ENCODE results near the gene GRK2. TPM values are rescaled to one million over a fixed set of nuclear protein-coding genes. Genes with fewer than 3 reads are reported as not detected.
A peak's percentile ranks its signal among the peaks of the same experiment; 100 is the strongest.

GRK2 gene
- total and polyA plus RNA-seq, 10 donors, result 119 to 301 (median 261) TPM

DNA sequence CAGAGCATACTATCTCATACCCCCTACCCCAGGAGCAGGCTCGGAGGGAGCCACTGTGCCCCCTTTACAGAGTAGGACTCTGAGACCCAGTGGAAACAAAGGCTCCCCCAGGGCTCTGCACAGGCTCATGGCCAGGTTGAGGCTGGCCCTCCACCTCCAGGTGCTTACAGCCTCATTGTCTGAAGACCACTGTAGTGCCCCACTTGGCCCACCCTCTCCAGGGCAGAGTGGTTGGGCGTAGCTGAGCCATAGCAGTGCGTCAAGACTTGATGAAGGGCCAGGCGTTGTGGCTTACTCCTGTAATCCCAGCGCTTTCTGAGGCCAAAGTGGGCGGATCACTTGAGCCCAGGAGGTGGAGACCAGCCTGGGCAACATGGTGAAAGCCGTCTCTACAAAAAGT, 24.5 kb downstream of the GRK2 start:
- H3K9me3 ChIP-seq, result peaks cover 2 to 11% (median 8%) of the 10 kb centered on the region in 8 donors
- H3K27me3 ChIP-seq (replicated peaks in 1 of 7), result no peaks in the 10 kb centered on the region
- intact Hi-C loops (cut with DNase I; ENCODE audit: low total_unique reads), result no loop called here
- peak overlapping the region in 3 of 8 donors; percentile 76 to 85 (median 81) for H3K4me3 ChIP-seq
- WGBS, 5 donors, result 76 to 90% (median 83%) methylated on average over 5 to 7 of the region's 7 CpGs
- H3K27ac ChIP-seq, result peak overlapping the region in 6 of 8 donors; percentile 13 to 100 (median 96)
- DNase-seq, result peak; percentile 77
- peaks cover 0 to 77% (median 47%) of the 10 kb centered on the region in 6 donors for H3K36me3 ChIP-seq
- TF ChIP-seq, protein P1, sequence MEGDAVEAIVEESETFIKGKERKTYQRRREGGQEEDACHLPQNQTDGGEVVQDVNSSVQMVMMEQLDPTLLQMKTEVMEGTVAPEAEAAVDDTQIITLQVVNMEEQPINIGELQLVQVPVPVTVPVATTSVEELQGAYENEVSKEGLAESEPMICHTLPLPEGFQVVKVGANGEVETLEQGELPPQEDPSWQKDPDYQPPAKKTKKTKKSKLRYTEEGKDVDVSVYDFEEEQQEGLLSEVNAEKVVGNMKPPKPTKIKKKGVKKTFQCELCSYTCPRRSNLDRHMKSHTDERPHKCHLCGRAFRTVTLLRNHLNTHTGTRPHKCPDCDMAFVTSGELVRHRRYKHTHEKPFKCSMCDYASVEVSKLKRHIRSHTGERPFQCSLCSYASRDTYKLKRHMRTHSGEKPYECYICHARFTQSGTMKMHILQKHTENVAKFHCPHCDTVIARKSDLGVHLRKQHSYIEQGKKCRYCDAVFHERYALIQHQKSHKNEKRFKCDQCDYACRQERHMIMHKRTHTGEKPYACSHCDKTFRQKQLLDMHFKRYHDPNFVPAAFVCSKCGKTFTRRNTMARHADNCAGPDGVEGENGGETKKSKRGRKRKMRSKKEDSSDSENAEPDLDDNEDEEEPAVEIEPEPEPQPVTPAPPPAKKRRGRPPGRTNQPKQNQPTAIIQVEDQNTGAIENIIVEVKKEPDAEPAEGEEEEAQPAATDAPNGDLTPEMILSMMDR (IDR thresholded peaks at IDR 0.05 in 8 of 11, conservative IDR thresholded peaks at IDR 0.05 in 3 of 11), result no peak
- no peak for TF ChIP-seq POLR2AphosphoS5 (IDR thresholded peaks at IDR 0.05)
- TF ChIP-seq POLR2A (IDR thresholded peaks at IDR 0.05), result no peak
- peaks cover 42 to 83% (median 75%) of the 10 kb centered on the region in 6 donors for H3K4me1 ChIP-seq

DNA sequence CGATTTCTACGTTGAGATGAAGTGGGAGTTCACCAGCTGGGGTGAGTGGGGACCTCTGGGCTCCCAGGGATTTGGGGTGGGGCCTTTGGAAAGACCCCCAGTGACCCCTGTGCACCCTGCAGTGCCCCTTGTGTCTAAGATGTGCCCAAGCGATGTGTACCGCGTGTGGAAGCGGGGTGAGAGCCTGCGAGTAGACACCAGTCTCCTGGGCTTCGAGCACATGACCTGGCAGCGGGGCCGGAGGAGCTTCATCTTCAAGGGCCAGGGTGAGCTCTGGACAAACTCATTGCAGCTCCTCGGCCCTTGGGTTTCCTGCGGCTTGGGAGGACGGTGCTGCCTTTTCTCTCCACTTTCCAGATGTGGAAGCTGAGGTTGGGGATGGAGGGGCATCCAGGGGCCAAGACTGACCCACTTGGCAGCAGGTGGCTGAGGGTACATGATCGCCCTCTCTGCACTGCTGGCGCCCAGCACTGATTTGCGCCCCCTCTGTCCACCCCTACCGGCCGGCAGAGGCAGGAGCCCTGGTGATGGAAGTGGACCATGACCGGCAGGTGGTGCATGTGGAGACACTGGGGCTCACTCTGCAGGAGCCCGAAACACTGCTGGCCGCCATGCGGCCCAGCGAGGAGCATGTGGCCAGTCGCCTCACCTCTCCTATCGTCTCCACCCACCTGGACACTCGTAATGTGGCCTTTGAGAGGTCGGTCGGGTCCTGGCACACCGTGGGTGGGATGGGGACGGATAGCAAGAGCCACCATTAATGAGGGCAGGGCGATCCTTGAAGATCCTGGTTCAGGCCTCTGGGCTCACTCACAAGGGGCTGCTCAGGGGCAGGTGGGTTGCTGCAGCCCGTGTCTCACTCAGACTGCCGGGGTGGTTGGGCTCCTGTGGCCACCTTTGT, 25.5 kb downstream of the GRK2 start:
- TF ChIP-seq POLR2A (IDR thresholded peaks at IDR 0.05) (no peak), POLR2AphosphoS5 (IDR thresholded peaks at IDR 0.05) (peak in 1 of 3 donors; percentile 49)
- peaks cover 32 to 74% (median 65%) of the 10 kb centered on the region in 6 donors for H3K4me1 ChIP-seq

DNA sequence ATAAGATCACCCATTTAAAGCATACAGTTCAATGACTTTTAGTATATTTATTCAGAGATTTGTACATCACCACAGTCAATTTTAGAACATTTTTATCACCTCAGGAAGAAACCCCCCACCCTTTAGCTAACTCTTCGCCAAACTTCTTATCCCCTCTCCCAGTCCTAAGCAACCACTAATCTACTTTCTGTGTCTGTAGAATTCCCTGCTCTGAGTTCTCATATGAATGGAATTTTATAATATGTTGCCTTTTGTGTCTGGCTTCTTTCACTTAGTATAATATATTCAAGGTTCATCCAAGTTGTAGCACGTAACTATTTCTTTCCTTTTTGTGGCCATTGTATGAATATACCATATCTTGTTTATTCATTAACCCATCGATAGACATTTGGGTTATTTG, 26.4 kb downstream of the GRK2 start:
- WGBS, 5 donors, result 60 to 77% (median 63%) methylated on average over 3 of the region's 3 CpGs
- H3K27ac ChIP-seq, result peak overlapping the region in 5 of 8 donors; percentile 7 to 100 (median 23)
- peaks cover 5 to 21% (median 19%) of the 10 kb centered on the region in 8 donors for H3K9me3 ChIP-seq
- H3K4me1 ChIP-seq, result peaks cover 23 to 64% (median 56%) of the 10 kb centered on the region in 6 donors
- TF ChIP-seq POLR2AphosphoS5 (IDR thresholded peaks at IDR 0.05) (no peak), POLR2A (IDR thresholded peaks at IDR 0.05) (no peak)
- TF ChIP-seq, protein P1 (IDR thresholded peaks at IDR 0.05 in 8 of 11, conservative IDR thresholded peaks at IDR 0.05 in 3 of 11), result no peak
- H3K36me3 ChIP-seq, result peaks cover 0 to 78% (median 47%) of the 10 kb centered on the region in 6 donors
- H3K4me3 ChIP-seq, result no peak overlapping the region
- H3K27me3 ChIP-seq (replicated peaks in 1 of 7), result no peaks in the 10 kb centered on the region
- no peak for DNase-seq
- intact Hi-C loops (cut with DNase I; ENCODE audit: low total_unique reads), result no loop called here

More for the DNA sequence above, 25.5 kb downstream of the GRK2 start:
- Histone ChIP-seq H3K27ac (peak overlapping the region in 4 of 8 donors; percentile 7 to 100 (median 62)), H3K27me3 (replicated peaks in 1 of 7) (no peaks in the 10 kb centered on the region), H3K9me3 (peaks cover 5 to 20% (median 17%) of the 10 kb centered on the region in 8 donors), H3K36me3 (peaks cover 0 to 77% (median 45%) of the 10 kb centered on the region in 6 donors), H3K4me3 (peak overlapping the region in 1 of 8 donors; percentile 2)
- WGBS, 5 donors, result 93 to 98% (median 94%) methylated on average over 22 to 33 of the region's 33 CpGs
- intact Hi-C loops (cut with DNase I; ENCODE audit: low total_unique reads), result no loop called here
- DNase-seq, result peak; percentile 78

DNA sequence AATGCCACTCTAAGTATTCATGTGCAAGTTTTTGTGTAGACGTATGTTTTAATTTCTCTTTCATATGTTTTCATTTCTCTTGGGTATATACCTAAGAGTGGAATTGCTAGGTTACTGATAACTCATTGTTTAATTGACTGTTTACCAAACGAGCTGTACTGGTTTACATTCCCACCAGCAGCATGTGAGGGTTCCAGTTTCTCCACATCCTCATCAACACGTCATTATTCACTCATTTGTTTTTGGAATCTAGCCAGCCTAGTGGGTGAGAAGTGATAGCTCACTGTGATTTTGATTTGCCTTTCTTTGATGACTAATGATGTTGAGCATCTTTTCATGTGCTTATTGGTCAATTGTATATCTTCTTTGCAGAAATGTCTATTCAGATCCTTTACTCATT, 26.8 kb downstream of the GRK2 start:
- Histone ChIP-seq H3K27me3 (replicated peaks in 1 of 7) (no peaks in the 10 kb centered on the region), H3K27ac (peak overlapping the region in 4 of 8 donors; percentile 16 to 100 (median 38)), H3K4me1 (peaks cover 19 to 61% (median 52%) of the 10 kb centered on the region in 6 donors), H3K9me3 (peaks cover 5 to 21% (median 19%) of the 10 kb centered on the region in 8 donors), H3K4me3 (no peak overlapping the region), H3K36me3 (peaks cover 0 to 82% (median 49%) of the 10 kb centered on the region in 6 donors)
- no peak for TF ChIP-seq POLR2AphosphoS5 (IDR thresholded peaks at IDR 0.05)
- no peak for TF ChIP-seq POLR2A (IDR thresholded peaks at IDR 0.05)
- TF ChIP-seq, protein P1 (IDR thresholded peaks at IDR 0.05 in 8 of 11, conservative IDR thresholded peaks at IDR 0.05 in 3 of 11), result no peak
- DNase-seq, result no peak
- intact Hi-C loops (cut with DNase I; ENCODE audit: low total_unique reads), result no loop called here
- WGBS, 5 donors, result 39 to 57% (median 43%) methylated on average over 3 of the region's 3 CpGs

Data from spleen (tissue), 11 donors.